Germinal center (tissue), 1 donor: ENCODE data around the gene LDB2.

Source experiments
- DNase-seq: peaks from one replicate; pipeline ENCODE4 v3.0.0; 2012; ENCODE audit warnings: mixed read lengths, low spot score

Gene LDB2

DNA sequence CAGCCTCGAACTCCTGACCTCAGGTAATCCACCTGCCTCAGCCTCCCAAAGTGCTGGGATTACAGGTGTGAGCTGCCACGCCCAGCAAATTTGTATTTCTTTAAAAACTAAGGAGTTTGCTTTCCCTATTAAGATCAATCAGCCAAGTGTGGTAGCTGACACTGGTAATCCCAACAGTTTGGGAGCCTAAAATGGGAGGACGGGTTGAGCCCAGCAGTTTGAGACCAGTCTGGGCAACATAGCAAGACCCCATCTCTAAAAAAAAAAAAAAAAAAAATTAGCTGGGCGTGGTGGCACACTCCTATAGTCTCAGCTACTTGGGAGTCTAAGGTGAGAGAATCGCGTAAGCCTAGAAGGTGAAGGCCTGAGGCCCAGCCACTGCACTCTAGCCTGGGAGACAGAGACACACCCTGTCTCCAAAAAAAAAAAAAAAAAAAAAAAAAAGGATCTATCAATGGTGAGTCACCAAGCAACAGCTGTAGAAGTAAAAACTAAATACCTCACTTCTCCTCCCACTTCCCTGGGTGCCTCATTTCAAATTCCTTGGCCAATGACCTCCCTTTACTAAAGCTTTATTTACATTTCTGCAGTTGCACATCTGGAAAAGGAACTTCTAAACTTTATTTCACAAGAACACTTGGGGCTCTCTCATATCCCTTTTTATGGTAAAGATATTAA, 54.5 kb downstream of the LDB2 start:
- no peak for DNase-seq

DNA sequence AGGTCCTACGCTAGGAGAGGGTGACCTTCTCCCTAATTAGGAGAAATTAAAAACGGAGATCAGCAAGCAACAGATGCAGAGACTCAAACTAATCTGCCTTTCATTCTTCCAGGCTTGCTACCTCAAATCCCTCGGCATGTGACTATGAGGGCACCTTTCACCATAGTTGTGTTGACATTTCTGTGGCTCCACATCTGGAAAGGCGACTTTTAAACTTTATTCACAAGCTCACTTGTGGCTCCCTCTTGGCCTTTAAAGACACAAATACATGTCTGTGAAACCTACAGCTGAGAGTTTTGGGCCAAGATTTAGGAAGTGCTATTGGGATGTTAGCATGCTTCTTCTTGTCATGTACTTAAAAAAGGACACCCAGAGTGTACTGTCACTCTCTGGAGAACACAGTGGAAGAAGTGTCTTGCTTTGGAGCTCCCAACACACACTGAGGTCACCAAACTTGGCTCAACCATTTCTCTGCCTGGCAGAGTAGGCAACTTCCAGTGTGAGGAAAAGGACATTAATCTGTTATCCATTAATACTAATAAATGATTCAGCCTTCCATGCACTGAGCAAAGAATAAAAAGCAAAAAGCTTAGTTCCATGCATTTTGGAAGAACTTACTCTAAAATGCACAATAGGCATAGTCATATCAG, 60.1 kb downstream of the LDB2 start:
- DNase-seq: no peak

DNA sequence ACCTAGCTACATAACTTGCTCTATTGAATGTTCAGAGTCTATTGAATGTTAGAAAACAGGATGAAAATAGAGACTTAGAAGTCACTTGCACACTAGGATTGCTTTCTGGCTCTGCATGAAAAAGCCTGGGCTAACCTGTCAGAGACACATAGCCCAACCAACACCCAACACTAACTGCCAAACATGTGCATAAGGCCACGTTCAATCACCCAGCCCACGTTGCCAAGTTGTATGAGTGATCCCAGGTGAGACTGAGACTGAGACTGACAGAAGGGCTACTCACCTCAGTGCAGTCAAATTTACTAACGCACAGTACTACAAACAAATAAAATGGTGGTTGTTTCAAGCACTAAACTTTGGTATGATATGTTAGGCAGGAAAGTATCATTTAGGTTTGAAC, 61.0 kb downstream of the LDB2 start:
- DNase-seq: no peak

DNA sequence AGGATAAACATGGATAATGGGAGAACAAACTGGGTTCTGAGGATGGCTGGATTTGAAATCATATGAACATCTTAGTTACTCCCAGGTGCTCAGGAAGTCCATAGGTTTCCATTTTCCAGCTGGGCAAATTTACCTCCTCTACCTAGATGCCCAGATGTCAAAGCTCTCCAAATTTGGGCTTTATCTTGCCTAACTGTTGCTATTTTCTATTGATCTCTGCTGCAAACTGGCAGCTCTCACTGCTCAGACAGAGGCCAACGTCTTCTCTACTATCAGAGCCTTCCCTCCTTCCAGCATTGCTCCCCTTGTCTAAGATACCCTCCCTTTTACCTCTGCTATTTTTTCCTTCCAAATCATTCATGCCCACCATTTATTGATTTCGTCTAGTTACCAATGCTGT, 62.1 kb downstream of the LDB2 start:
- no peak for DNase-seq

DNA sequence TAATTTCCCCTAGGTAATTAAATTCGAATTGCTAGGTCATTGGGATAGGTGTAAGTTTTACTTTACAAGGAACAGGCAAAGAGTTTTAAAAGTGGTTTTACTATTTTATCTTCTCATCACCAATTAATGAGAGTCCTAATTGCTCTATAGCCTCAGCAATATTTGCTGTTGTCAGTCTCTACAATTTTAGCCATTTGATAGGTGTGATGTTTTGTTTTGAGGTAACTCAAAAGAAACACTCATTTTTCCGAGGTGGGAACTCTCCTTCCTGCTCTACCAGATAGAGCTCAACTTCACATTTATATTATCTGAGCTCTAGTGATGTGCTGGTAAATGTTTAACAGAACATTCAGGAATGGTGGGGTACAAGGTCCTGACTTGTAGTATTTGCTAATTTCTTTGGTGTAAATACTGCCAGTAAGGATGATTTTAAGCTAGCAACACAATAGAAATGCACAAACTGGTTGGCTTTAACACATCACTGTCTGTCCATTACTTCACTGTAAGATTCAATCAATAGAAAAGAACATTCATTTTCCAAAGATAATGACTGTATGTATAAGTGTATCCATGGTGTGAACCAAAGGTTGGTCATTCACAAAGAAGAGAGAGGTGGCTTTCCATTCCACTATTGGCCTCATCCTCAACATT, 62.7 kb downstream of the LDB2 start:
- DNase-seq: no peak

DNA sequence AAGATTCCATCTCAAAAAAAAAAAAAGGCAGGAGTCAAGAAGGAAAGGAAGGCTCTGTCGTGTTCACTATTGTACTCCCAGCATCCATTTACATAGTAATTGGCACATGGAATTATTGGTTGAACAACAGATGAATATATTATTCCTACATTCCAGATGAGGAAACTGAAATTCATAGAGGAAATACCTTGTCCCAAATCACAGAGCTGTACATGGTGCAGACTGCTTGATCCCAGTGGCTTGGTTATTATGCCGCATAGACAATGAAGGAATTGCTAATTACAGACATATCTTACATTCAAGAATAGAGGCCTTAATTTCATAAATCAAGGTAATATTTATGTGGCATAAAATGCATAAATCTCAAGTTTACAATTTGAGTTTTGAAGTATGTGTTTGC, 63.6 kb downstream of the LDB2 start:
- no peak for DNase-seq

DNA sequence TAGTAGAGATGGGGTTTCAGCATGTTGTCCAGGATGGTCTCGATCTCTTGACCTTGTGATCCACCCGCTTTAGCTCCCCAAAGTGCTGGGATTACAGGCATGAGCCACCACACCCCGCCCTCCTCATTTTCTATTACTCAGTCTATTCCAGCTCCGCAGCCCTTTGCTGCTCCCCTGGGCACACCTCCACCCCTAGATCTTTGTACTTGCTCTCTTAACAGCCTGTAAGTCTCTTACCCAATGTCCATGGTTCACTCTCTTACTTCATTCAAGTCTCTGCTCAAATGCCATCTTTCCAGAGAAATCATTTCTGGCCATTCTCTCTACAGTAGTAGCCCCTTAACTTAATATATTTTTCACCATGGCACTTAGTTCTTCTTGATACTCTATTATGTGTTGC, 64.7 kb downstream of the LDB2 start:
- no peak for DNase-seq

DNA sequence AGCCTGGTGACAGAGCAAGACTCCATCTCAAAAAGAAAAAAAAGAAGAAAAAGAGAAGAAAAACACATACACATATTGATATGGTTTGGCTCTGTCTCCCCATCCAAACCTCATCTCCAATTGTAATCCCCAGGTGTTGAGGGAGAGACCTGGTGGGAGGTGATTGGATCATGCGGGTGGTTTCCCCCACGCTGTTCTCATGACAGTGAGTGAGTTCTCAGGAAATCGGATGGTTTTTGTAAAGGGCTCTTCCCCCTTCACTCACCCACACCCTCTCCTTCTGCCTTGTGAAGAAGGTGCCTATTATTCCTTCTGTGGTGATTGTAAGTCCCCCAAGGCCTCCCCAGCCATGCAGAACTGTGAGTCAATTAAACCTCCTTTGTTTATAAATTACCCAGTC, 68.4 kb downstream of the LDB2 start:
- DNase-seq: no peak

DNA sequence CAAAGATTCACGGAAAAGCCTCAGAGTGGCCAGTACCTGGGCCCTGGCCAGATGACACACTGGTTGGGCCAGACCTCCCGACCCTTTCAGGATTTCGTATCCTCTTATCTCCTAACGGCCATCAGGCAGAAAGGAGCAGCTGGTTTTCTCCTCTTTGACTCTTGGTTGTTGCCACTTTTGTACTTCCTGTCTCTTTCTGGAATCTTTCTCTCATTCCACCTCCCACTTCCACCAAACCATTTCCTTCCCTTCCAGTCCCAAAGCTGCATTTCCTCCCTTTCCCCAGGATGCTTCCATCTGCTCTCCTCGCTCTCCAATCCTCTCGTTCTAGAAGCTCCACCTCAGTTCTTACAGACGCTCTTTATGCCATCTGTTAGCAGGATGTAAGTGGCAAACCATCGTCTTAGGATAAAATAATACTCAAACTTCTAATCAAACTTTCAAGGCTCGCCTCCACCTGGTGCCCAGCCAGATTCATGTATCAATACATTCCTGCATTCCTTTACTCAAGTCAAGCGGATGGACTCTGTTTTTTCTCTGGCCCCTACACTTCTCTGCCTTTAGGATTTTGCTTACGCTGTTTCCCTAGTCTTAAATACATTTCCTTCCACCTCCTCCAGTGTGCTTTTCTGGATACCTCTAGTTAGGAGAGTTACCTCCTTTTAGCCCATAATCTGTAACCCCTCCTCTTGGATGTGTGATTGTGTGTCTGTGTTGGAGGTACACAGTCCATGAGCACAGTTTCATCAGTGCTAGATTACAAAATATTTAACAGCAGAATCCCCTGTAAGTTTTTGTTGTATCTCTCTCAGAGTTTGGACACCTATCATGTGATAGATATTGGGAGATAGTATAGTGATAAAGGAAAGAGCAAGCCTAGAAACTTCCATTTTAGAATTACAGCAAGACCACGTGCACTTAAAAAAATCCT, 70.4 kb downstream of the LDB2 start:
- no peak for DNase-seq

DNA sequence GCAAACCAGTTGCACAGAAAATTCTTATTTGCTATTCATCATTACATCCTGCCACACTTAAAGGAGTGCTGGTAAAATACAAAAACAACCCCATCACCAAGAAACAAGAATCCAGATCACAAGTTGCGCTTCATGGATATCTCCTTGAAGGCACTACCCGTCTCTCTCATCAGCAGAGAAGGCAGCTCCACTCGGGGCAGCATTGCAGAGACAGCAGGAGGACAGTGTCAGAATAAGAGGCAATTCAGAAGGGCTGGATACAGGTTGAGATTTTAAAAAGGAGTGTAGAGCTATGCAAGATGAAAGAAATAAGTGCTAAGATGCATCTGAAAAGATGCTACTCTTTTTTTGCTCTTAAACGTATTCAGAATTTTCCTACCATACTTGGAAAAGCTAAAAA, 71.4 kb downstream of the LDB2 start:
- no peak for DNase-seq

DNA sequence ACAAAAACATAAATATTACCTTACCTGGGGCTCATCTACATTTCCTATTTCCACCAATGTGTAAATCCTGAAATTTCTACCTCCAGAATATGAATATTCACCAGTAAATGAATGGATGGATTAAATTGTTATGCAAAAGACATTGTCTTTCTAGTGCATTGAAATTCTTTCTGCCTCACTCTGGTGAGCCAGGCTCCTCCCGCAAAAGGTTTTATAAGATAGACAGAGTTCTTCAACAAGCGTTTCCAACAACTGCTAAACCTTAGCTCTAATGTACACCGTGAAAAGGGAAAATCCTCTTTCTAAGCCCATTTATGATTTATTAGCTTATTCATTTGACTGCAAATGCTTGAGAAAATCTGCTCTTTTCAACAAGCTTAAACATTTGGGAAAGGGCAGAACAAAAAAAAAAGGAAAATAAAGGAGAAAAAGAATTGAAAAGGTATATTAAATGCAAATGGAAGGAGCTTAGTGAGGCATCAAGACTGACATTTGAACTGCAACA, 72.0 kb downstream of the LDB2 start:
- DNase-seq: no peak

DNA sequence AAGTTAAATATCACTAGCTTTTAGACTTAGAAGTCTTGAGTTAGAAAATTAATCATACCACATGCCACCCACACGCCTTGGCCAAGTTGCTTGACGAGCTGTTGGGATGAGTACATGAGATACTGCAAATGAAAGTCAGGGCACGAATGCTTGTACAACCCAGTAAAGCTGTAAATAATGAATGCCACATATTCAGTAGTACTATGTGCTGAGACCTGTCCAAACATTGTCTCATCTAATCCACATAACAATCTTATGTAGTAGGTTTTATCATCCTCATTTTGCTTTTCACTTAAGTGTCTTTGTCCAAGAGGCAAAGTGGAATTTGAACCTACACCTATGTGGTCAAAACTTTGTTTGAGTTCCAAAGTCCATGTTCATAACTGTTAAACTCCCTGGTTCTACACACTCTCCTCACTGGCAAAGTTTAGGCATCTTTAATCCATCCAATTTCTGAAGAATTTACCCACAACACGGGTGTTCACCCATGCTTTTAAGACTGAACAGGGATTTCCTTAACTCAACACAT, 74.1 kb downstream of the LDB2 start:
- no peak for DNase-seq

DNA sequence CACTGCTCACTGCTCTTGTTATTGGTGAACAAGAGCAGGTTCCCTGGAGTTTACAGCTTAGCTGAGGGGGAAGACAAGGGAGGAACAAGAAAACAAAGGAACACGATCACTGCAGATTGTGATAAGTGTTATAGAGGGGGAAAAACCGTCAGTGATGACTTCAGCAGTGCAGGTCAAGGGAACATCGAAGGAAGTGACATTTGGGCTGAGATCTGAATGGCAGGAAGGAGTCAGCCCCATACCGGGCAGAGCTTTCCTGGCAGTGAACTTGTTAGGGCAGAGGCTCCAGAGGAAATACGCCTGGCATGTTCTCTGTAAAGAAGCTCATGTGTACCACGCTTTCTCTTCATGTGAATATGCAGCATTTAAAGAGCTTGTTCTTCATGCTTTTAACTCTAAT, 78.1 kb downstream of the LDB2 start:
- no peak for DNase-seq

DNA sequence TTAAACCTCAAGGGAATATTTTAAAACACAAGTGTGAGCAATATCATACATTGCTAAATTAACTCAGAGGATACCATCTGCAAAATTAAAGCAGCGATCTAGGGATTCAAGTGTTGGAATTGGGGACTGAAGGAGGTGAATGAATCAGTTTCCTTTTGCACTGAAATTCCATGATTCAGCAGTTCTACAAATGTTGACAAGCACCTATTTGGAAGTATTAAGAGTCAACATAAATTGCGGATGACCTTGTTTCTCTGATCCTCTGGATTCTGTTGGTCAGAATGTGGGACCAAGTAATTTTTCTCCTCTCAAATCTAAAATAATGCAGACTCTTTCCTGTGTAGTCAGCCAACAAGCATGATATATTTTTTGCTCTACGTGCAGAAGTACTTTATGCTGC, 78.8 kb downstream of the LDB2 start:
- no peak for DNase-seq

DNA sequence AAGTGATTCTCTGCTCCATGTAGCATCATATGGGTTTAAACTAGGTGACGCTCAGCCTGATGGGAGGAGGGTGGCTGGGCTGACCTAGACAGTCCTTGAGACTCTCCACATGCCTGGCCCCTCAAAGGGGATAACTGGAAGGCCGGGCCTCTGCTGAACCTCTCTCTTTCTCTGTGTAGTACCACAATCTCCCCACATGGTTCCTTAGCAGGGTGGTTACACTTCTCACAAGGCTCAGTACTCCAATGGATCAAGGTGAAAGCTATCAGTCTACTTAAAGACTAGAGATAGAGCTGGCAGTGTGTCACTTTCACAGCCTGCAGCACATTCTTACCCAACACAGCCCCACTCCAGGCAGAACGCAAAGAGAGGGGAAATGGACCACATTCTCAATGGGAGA, 80.4 kb downstream of the LDB2 start:
- DNase-seq: no peak

DNA sequence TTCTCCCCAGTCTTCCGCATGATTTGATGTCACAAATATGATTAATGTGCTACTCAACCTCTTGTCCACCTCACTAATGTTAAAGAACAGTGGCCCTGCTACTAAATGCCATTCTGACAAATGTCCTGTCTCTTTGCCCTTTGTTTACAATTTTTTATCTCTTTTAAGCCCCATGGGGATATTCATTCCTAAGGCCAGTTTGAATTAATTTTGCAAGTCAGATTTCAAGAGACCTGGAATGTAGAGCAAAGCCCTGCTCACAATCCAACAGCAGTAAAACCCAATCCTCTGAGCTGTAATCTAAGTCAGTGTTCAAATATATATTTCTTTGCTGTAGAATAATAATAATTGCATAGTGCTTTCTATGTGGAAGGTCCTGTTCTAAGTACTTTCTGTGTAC, 81.2 kb downstream of the LDB2 start:
- DNase-seq: no peak

DNA sequence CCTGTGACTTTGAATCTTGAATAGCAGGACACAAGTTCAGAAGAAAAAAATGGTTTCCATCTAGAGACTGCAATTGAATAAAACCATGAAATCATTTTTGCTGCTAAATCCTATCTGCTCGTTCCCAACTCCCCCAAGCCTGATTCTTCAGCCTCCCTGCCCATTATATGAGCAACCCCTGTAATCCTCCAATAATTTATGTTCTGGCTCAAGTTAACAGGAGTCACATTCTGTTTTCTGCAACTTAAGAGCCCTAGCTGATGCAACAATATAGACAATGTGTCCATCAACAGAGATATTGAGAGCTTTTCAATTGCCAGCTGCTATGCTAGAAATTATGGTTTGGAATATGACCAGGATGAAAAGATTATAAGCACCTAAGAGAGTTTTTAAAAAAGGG, 84.1 kb downstream of the LDB2 start:
- no peak for DNase-seq

DNA sequence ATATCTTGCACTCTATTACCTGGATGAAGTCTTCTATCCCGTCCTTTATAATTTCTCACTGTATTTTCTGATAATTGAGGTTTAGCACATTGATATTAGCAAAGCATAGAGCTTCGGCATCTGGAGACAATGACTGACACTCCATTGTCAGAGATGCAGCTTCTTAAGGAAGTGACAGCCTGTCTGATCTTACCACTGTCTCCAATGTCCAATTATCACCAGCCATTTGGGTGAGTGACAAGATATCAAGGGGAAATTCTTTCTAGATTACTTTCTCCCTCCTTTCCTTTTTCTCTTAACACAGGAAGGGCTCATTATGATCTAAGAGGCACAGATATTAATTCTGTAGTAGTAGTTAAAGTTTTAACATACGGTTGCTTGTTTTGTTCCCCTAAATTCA, 86.4 kb downstream of the LDB2 start:
- DNase-seq: no peak

DNA sequence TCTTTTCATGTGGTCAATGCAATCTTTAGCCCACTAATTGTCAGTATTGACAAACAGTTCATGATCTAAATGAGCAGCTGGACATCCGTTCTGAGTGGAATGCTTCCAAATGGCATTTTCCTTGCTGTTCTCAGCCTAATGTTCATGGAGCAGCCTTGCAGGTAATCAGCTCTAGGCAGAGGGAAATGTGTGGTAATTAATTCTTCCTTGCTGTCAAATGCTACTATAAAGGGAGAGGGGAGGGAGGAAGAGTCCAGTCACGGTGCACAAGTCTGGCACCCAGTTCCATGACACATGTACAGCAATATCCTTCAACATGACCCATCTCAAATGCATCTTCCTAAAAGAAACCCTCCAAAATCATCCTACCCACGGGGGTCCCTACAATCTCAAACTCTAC, 88.5 kb downstream of the LDB2 start:
- no peak for DNase-seq

DNA sequence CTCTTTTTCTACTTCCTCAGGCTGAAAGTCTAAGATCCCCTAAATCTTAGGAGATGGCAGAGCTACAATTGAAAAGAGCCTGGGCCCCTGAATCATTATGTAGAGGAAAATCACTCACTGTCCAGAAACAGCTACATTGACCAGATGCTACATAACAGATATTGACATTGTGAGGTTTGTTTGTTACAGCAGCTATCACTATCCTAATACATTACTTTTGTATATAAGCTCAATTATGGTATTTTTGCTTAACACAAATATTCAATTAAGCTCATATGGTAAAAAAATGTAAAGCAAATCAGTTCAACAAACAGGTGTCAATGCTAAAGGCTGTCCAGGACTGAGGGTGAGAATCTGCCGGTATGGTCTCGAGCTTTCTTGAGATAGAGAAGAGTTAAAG, 89.4 kb downstream of the LDB2 start:
- no peak for DNase-seq

DNA sequence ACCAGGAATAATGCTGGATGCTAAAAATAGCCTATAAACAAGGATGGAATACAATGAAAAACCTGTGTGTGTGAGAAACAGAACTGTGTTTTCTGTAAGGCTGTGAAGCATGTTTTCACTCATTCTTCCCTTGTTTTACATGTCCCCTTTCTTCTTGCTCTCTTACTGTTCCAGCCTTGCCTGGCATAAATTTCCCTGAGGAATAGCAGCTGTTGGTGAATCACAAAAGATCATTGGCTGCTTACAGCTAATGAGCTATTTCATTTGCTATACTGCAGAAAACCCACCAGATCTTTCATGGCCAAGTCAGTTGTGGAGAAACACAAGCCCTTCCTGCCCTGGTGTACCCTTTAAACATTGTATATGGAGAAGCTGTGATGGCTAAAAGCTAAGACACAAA, 91.1 kb downstream of the LDB2 start:
- no peak for DNase-seq

DNA sequence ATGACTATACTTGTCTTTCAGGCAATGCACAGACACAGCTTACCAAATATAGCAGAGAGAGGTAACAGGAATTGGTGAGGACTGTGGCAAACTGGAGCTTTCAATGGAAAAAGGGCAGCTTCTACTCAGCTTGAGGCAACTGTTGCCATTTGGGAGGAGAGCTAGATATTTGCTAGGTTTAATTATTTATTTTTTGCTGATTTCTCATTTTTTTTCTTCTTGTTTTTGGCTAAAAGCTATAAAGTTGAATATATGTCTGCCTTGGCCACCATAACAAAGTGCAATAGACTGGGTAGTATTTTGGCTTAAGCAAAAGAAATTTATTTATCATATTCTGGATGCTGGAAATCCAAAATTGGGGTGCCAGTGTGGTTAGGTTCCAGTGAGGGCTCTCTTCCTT, 93.9 kb downstream of the LDB2 start:
- DNase-seq: no peak
